ENCODE measurements around the gene TSEN15.
"Not testable (repeated sequence)": the region's sequence is repeated elsewhere in the genome, so short reads cannot be mapped to it uniquely, and the experiment has no call there.

TSEN15 gene

GRCh38 chr1:184032306-184032929 lies 19.1 kb upstream of the TSEN15 start:
- no peak for DNase-seq

GRCh38 chr1:184032930-184033418 lies 18.6 kb upstream of the TSEN15 start:
- DNase-seq = no peak

- no peak for DNase-seq
Measured at GRCh38 chr1:184033711-184034167, 17.8 kb upstream of the TSEN15 start.

- no peak for DNase-seq
Measured at GRCh38 chr1:184034761-184035379, 16.7 kb upstream of the TSEN15 start.

GRCh38 chr1:184035719-184036516 lies 15.6 kb upstream of the TSEN15 start:
- no peak for DNase-seq

- DNase-seq = no peak
Measured at GRCh38 chr1:184036517-184036949, 15.0 kb upstream of the TSEN15 start.

- no peak for DNase-seq
Measured at GRCh38 chr1:184037849-184038591, 13.5 kb upstream of the TSEN15 start.

GRCh38 chr1:184039126-184039525 lies 12.4 kb upstream of the TSEN15 start:
- DNase-seq = no peak

- DNase-seq = no peak
Measured at GRCh38 chr1:184041731-184042130, 9.8 kb upstream of the TSEN15 start.

- DNase-seq = not testable (repeated sequence)
Measured at GRCh38 chr1:184043315-184043714, 8.2 kb upstream of the TSEN15 start.

- no peak for DNase-seq
Measured at GRCh38 chr1:184044603-184045376, 6.7 kb upstream of the TSEN15 start.

GRCh38 chr1:184047541-184047940 lies 4.0 kb upstream of the TSEN15 start:
- not testable (repeated sequence) for DNase-seq

- DNase-seq = no peak
Measured at GRCh38 chr1:184048561-184049240, 2.8 kb upstream of the TSEN15 start.

- no peak for DNase-seq
Measured at GRCh38 chr1:184049291-184049690, 2.2 kb upstream of the TSEN15 start.

- DNase-seq = no peak
Measured at GRCh38 chr1:184049836-184050468, 1.6 kb upstream of the TSEN15 start.

GRCh38 chr1:184050636-184051035 lies 894 bp upstream of the TSEN15 start:
- DNase-seq = no peak

GRCh38 chr1:184051138-184051484 lies 419 bp upstream of the TSEN15 start:
- no peak for DNase-seq

GRCh38 chr1:184052194-184052559 lies 647 bp downstream of the TSEN15 start:
- DNase-seq = no peak

- DNase-seq = no peak
Measured at GRCh38 chr1:184052750-184053149, 1.2 kb downstream of the TSEN15 start.

- no peak for DNase-seq
Measured at GRCh38 chr1:184053881-184054280, 2.4 kb downstream of the TSEN15 start.

GRCh38 chr1:184056921-184057555 lies 5.5 kb downstream of the TSEN15 start:
- no peak for DNase-seq
